Stimulated activated naive CD8-positive, alpha-beta T cell treated with anti-CD3 and anti-CD28 coated beads, Interleukin-15, Interleukin-2, amounts not matched to agents 100 ng/mL and 50 ng/mL, for 24 hours (primary cell): ENCODE data around the gene DNMBP.
A peak's percentile ranks its signal among the peaks of the same experiment; 100 is the strongest.
"Not testable (repeated sequence)": the region's sequence is repeated elsewhere in the genome, so short reads cannot be mapped to it uniquely, and the experiment has no call there.

Experiments
- H3K27ac Mint-ChIP-seq: one replicate; pipeline ENCODE4 v1.8.0; 2021; ENCODE audit warnings: mild to moderate bottlenecking, mixed read lengths
- H3K27me3 Mint-ChIP-seq: one replicate; pipeline ENCODE4 v1.8.0; 2021; ENCODE audit warnings: mixed read lengths
- H3K36me3 Mint-ChIP-seq: one replicate; pipeline ENCODE4 v1.8.0; 2021; ENCODE audit warnings: low read depth, mixed read lengths
- H3K4me1 Mint-ChIP-seq: one replicate; pipeline ENCODE4 v1.8.0; 2021; ENCODE audit warnings: low read depth, mixed read lengths
- H3K4me3 Mint-ChIP-seq: one replicate; pipeline ENCODE4 v1.8.0; 2021; ENCODE audit warnings: mild to moderate bottlenecking, mixed read lengths
- H3K9me3 Mint-ChIP-seq: one replicate; pipeline ENCODE4 v1.8.0; 2021; ENCODE audit warnings: mixed read lengths

The DNMBP gene

DNA sequence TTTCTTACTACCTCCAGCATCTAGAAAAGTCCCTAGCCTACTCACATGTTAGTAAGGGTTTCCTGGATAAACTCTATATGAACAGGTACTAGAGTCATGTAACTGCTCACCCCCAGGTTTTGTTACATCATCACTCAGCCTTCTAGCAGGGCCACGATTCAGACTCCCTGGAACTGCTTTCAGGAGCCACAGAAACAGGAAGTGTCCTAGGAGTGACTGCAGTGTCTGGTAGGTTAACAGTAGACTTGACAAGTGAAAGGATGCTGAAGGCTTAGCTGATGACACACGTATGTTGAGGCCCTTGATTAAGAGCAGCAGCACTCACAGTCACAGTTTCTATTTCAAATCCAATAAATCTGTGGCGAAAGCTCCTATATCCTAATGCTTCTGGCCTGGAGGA, 101.2 kb downstream of the DNMBP start:
- H3K9me3 Mint-ChIP-seq: no peaks in the 10 kb centered on the region
- peaks cover 12% of the 10 kb centered on the region for H3K36me3 Mint-ChIP-seq
- H3K4me3 Mint-ChIP-seq: no peak overlapping the region

DNA sequence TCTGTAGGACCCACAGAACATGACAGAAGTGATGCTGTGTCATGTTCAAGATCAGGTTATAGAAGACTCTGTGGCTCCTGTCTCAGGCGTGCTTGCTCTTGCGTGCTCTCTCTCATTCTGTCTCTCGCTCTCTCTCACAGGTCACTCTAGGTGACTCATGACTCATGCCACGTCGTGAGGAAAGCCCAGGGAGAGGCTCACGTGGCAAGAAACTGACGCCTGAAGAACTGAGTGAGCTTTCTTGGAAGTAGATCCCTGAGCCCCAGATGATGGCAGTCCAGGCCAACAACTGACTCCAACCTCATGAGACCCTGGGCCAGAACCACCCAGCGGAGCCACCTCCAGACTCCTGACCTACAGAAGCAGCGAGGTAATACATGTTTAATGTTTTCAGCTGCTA, 103.3 kb downstream of the DNMBP start:
- no peaks in the 10 kb centered on the region for H3K9me3 Mint-ChIP-seq
- H3K27me3 Mint-ChIP-seq: no peaks in the 10 kb centered on the region
- H3K4me1 Mint-ChIP-seq: no peaks in the 10 kb centered on the region
- H3K36me3 Mint-ChIP-seq: peaks cover 12% of the 10 kb centered on the region
- no peak overlapping the region for H3K4me3 Mint-ChIP-seq
- H3K27ac Mint-ChIP-seq: no peak overlapping the region

More for the DNA sequence above, 101.2 kb downstream of the DNMBP start:
- H3K27me3 Mint-ChIP-seq: no peaks in the 10 kb centered on the region
- no peak overlapping the region for H3K27ac Mint-ChIP-seq
- no peaks in the 10 kb centered on the region for H3K4me1 Mint-ChIP-seq

DNA sequence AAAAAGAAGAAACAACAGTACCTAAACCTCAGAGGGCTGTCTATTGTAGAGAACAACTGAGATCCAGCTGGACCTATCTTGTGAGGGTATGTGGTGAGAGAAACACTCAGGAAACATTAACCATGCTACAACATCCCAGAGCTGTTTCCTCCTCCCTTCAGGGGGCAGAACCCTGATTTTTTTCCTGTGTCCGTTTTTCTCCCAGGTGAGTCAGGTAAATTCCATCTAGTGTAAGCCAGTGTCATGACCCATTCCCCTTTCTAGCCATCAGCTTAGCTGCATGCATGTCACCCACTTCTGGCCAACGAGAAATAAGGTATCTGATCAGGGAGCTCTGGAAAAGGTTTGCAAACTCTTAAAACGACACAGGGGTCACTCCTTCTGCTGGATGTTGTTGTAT, 103.8 kb downstream of the DNMBP start:
- H3K9me3 Mint-ChIP-seq: no peaks in the 10 kb centered on the region
- no peak overlapping the region for H3K27ac Mint-ChIP-seq

DNA sequence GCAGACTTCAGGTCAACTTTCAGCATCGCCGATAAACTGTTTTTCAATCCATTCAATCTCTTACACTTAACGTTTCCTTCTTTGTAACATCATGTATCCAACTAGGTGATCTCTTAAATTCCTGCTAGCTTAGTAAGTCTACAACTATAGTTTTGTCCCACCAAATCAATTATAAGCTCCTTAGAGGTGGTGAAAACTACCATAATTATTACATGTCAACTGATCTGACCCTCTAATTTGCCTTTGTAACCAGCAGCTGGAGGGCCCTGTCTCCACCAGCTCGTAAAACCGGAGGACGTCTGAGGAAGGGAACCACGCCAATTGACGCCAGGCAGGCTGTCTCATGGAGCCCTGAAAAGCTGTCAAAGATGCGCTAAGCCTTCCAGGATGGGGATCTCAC, 113.9 kb downstream of the DNMBP start:
- Mint-ChIP-seq H3K27me3 (no peaks in the 10 kb centered on the region), H3K4me1 (no peaks in the 10 kb centered on the region), H3K4me3 (no peak overlapping the region), H3K36me3 (peaks cover 27% of the 10 kb centered on the region), H3K27ac (no peak overlapping the region), H3K9me3 (no peaks in the 10 kb centered on the region)

More for the DNA sequence above, 103.8 kb downstream of the DNMBP start:
- Mint-ChIP-seq H3K36me3 (peaks cover 12% of the 10 kb centered on the region), H3K4me1 (no peaks in the 10 kb centered on the region), H3K27me3 (no peaks in the 10 kb centered on the region), H3K4me3 (no peak overlapping the region)

DNA sequence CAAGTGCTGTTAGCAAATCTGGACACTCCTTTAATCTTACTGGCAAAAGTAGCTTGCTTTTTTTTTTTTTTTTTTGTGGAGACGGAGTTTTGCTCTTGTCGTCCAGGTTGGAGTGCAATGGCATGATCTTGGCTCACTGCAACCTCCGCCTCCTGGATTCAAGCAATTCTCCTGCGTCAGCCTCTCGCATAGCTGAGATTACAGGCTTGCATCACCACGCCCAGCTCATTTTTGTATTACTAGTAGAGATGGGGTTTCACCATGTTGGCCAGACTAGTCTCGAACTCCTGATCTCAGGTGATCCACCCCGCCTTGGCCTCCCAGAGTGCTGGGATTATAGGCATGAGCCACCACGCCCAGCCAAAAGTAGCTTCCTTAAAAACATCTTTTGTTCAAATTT, 114.7 kb downstream of the DNMBP start:
- H3K4me1 Mint-ChIP-seq, H3K27ac Mint-ChIP-seq, H3K9me3 Mint-ChIP-seq, H3K27me3 Mint-ChIP-seq, H3K4me3 Mint-ChIP-seq: not testable (repeated sequence)
- H3K36me3 Mint-ChIP-seq: peaks cover 27% of the 10 kb centered on the region

DNA sequence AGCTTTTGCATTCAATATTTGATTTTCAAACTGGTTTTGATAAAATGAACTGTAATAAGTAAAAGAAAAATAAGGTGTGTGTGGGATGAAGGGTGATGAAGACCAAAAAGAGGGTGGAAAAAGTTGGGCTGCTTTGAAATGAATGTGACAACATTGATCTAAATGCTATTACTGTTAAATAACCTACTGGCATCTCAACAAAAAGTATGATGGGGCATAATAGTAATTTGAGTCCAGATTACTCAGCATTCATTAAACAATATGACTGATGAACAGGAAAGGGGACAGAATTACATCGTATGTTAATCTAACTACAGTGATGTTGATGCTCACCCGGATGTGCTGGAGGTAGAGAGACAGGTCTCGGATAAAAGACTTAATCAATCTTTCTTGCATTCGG, 115.1 kb downstream of the DNMBP start:
- Mint-ChIP-seq H3K27ac (no peak overlapping the region), H3K27me3 (no peaks in the 10 kb centered on the region), H3K4me3 (no peak overlapping the region), H3K36me3 (peaks cover 27% of the 10 kb centered on the region), H3K9me3 (no peaks in the 10 kb centered on the region), H3K4me1 (no peaks in the 10 kb centered on the region)

DNA sequence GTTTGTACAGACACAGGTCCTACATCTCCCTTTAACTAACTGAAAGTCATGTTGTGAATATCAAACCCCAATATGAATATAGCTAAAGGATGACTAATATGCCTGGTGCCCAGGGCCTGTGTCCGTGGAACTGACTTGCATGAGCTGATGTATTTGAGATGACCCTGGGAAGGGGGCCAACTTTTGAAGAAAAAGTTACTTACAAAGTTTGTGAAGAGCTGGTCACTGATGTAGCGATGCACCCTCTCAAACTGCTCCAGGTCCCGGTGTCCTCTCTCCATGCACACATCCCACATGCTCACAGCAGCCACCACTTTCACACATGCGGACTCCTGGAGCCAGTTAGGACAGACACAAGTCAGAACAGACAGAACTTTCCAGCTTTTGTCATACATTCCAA, 121.1 kb downstream of the DNMBP start:
- Mint-ChIP-seq H3K9me3 (no peaks in the 10 kb centered on the region), H3K36me3 (peaks cover 18% of the 10 kb centered on the region), H3K27me3 (no peaks in the 10 kb centered on the region), H3K27ac (no peak overlapping the region), H3K4me3 (no peak overlapping the region), H3K4me1 (no peaks in the 10 kb centered on the region)

DNA sequence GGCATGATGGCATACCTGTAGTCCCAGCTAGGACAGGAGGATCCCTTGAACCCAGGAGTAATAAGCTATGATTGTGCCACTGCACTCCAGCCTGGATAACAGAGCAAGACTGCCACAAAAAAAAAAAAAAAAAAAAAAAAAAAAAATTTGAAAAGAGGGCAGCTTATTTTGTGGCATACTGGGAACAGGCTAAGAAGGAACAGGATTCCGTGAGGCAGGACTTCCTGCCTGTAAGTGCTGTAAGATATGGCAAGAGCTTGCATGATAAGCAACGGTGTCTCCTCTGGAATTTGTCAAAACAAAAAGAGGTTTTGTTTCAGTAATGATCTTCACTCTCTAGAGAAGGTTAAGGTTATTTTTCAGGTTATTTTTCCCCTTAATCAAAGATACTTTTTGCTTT, 126.2 kb downstream of the DNMBP start:
- Mint-ChIP-seq H3K36me3 (peaks cover 39% of the 10 kb centered on the region), H3K27me3 (no peaks in the 10 kb centered on the region), H3K27ac (no peak overlapping the region), H3K4me3 (no peak overlapping the region), H3K4me1 (no peaks in the 10 kb centered on the region), H3K9me3 (no peaks in the 10 kb centered on the region)

DNA sequence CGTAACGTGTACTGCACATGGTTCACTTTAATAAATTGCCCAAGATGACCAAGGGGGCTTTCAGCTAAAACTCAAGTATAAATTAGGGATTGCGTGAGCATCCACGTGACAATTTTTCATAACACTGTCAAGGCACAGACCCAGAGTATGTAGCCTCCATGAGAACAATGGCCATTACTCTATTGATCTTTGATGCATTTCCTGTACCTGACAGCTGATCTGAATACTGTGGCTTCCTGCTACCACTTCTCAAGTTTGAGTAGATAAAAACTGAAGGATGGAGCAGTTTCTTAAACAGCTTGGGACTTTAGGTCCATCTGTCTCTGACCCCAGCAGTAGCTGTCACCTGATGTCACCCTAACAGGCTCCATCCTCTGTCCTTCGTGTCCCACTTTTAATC, 128.4 kb downstream of the DNMBP start:
- no peak overlapping the region for H3K4me3 Mint-ChIP-seq
- H3K36me3 Mint-ChIP-seq: peaks cover 55% of the 10 kb centered on the region
- H3K4me1 Mint-ChIP-seq: no peaks in the 10 kb centered on the region
- H3K27ac Mint-ChIP-seq: no peak overlapping the region
- H3K9me3 Mint-ChIP-seq: no peaks in the 10 kb centered on the region
- peaks cover under 1% of the 10 kb centered on the region for H3K27me3 Mint-ChIP-seq

DNA sequence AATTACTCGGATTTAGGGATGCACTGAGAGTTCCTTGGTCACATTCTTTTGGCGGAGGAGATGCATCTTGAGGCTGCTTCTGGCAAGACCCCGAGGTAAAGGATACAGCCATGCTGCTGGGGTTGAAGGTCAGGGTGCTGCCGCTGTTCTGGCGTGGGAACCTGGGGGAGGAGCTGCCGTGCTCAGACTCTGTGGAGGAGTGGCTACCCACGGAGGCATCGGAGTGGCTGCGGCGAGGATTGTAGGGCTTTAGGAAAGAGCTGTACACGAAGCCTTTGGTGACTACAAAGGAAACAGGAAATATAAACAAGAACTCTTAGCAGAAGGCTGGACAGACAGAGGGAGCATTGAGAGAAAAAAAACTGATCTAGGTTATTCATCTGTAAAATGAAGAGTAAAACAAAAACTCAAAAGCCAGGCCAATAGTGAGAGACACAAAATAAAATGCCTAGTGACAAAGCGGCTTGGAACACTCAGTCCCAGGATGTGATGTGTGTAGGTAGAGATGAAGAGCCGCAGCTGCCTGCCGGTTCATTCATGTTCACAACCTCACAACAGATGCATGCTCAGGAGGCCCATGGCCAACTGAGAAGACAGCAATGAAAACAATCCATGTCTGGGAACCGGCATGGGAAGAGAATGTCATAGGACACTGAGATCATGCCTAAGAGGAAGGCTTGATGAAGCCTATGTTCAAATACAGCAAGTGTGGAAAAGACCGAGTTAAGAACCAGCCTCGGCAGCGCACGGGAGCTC, 129.5 kb downstream of the DNMBP start:
- no peaks in the 10 kb centered on the region for H3K4me1 Mint-ChIP-seq
- no peak overlapping the region for H3K27ac Mint-ChIP-seq
- H3K4me3 Mint-ChIP-seq: no peak overlapping the region
- H3K36me3 Mint-ChIP-seq: peaks cover 58% of the 10 kb centered on the region
- H3K9me3 Mint-ChIP-seq: no peaks in the 10 kb centered on the region
- peaks cover 11% of the 10 kb centered on the region for H3K27me3 Mint-ChIP-seq

DNA sequence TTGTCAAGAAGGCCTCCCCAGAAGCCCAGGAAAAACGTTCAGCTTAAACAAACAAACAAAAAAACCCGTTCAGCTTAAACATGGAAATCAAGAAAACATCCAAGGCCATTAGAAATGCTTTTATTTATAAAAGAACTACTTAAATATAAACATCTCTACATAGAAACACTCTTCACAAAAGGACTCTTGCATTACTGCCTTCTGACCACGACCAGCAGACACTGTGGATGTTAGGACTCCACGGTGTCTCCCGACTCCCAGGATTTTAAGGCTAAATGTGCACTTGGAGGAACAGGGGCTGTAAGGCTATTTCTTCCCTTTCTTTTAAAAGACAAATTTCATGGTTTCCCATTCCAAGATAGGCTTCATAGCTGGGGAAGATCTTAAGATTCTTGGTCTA, 134.3 kb downstream of the DNMBP start:
- no peaks in the 10 kb centered on the region for H3K9me3 Mint-ChIP-seq
- no peak overlapping the region for H3K27ac Mint-ChIP-seq
- H3K4me1 Mint-ChIP-seq: peaks cover 13% of the 10 kb centered on the region
- H3K4me3 Mint-ChIP-seq: no peak overlapping the region
- H3K27me3 Mint-ChIP-seq: peaks cover 43% of the 10 kb centered on the region
- peaks cover 43% of the 10 kb centered on the region for H3K36me3 Mint-ChIP-seq

DNA sequence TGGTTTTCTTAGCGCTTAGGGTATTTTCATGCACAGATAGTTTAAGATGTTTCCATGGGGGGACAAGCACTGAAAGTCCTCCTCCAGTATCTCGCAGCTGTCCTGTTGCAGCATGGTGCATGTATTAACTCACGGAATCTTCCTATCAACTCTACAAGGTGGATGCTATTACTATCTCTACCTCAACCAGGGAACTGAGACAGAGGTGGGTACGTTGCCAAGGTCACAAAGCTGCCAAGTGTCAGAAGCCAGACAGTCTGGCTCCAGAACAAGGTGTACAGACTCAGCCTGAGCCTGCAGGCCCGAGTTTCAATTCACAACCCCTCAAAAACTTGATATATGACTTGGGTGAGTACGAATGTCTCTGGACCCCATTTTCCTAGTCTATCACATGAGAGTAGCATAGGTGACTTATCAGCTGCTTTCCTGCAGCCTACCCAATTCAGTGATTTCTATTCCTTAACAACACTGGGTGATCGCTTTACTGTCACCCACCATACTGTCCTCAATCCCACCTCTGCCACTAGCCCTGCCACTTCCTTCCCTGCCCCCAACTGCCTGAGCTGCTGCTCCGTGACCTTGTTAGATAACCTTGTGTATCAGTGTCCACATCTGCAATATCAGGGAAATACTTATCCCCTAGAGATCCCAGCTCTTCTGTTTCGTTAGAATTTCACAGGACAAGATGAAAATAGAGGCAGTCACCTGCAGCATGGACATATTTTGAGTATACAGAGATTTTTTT, 135.2 kb downstream of the DNMBP start:
- Mint-ChIP-seq H3K27ac (no peak overlapping the region), H3K27me3 (peaks cover 52% of the 10 kb centered on the region), H3K4me3 (no peak overlapping the region), H3K36me3 (peaks cover 34% of the 10 kb centered on the region), H3K4me1 (peaks cover 23% of the 10 kb centered on the region), H3K9me3 (no peaks in the 10 kb centered on the region)

DNA sequence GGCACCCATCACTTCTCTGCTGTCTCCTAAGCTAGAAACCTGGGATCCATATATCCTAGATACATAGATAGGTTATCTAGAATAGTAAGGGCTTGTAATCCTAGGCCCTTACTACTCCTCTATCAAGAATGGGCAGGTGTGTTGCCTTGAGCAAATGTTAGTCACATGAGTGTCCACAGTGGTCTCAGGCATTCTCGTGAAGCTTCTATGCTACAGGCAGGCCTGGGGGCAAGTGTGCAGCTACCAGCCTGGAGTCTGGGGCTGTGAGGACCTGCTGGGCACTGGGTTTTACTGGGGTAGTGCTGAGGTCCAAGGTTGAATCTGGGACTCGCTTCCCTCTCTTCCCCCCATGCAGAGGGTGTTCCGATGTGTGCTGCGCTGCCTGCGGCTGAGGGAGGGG, 135.9 kb downstream of the DNMBP start:
- no peaks in the 10 kb centered on the region for H3K9me3 Mint-ChIP-seq
- H3K4me1 Mint-ChIP-seq: peaks cover 24% of the 10 kb centered on the region

DNA sequence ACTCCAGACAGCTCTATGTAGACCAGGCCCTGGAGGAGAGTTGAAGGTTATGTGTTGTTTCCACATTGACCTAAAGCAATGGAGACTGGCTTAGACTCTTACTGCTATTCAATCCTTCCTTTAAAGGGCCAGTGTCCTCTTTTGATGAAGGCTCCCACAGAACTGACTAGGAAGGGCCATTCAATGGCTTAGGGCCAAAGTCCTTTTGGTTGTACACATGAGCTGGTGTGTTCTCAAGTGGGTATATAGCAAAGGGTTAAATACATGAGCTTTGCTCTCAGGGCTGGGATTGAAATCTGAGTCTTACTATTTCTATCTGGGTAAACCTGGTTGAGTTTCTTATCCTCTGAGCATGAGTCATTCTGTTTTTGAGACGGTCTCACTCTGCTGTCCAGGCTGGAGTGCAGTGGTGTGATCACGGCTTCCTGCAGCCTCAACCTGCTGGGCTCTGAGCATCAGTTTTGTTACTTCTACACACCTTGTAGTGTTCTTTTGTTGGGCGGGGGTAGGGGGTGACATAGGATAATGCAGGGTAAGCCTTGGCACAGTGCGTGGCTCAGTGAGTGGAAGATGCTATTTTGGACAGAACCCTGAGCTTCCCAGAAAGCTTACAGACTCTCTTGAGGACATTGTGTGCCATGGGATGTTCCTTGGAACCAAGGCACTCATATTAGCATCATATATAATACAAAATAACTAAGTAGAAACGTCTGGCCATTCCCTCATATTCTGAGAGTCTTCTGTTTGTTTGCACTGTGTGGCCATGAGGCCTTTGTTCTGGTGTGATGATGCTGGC, 137.2 kb downstream of the DNMBP start:
- Mint-ChIP-seq H3K36me3 (peaks cover 26% of the 10 kb centered on the region), H3K27me3 (peaks cover 68% of the 10 kb centered on the region), H3K9me3 (peaks cover 6% of the 10 kb centered on the region), H3K4me3 (no peak overlapping the region), H3K27ac (no peak overlapping the region), H3K4me1 (peaks cover 24% of the 10 kb centered on the region)

More for the DNA sequence above, 135.9 kb downstream of the DNMBP start:
- peaks cover 30% of the 10 kb centered on the region for H3K36me3 Mint-ChIP-seq
- H3K27ac Mint-ChIP-seq: no peak overlapping the region
- peaks cover 57% of the 10 kb centered on the region for H3K27me3 Mint-ChIP-seq
- H3K4me3 Mint-ChIP-seq: no peak overlapping the region

DNA sequence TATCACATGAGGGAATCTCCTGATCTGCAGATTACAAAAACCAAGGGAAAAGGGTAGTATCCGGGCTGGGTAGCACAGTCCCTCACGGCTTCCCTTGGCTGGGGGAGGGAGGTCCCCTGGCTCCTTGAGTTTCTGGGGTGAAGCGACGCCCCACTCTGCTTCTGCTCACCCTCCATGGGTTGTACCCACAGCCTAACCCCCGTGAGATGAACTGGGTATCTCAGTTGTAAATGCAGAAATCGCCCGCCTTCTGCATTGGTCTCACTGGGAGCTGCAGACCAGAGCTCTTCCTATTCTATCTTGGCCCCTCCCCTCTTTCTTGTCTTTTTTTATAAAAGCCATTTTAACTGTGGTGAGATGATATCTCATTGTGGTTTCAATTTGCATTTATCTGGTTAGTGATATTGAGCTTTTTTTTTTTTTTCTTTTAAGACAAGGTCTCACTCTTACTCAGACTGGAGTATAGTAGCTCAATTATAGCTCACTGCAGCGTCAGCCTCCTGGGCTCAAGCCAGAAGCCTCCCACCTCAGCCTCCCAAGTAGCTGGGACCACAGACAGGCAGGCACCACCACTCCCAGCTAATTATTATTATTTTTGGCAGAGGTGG, 139.5 kb downstream of the DNMBP start:
- H3K4me1 Mint-ChIP-seq: peaks cover 24% of the 10 kb centered on the region
- peaks cover 12% of the 10 kb centered on the region for H3K36me3 Mint-ChIP-seq
- peak overlapping the region; percentile 81 for H3K27ac Mint-ChIP-seq
- peaks cover 17% of the 10 kb centered on the region for H3K9me3 Mint-ChIP-seq
- peak overlapping the region; percentile 60 for H3K4me3 Mint-ChIP-seq
- H3K27me3 Mint-ChIP-seq: peaks cover 80% of the 10 kb centered on the region
